ENCODE measurements around the gene TTC22. TPM values are rescaled to one million over a fixed set of nuclear protein-coding genes. Genes with fewer than 3 reads are reported as not detected.

The TTC22 gene
- polyA plus RNA-seq, 1 experiment, result not detected

DNA sequence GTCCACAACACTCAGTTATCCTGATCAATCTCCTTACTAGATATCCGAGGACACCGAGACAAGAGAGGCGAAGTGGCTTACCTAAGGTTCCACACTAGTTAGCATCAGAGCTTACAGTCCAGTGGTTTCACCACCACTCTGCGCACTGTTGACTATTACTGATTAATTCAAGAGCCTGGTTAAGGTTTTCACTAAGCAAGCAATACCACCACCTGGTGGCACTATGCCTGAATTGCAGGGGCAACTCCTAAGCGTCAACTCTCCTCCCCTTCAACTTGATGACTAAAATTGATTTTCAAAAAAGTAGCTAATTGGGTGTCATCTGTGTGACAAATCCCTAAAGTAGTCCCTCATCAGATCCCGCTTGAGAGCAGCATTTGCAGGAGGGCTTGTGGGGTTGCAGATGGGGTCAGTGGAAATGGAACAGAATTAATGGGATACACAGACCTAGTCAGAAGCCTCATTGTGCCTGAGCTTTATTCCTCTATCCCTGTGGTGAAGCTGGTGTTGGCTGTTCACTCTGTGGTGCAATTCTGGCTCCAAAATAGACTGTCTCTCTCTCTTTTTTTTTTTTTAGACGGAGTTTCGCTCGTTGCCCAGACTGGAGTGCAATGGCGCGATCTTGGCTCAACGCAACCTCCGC, 9.1 kb downstream of the TTC22 start:
- CTCF ChIA-PET, result interaction anchor here (0.8 to 1.9 kb wide), 3 partner anchors 10 to 18 kb away, joined by 3 to 6 read pairs (median 6); no protein-coding TSS in a partner anchor
- H3K36me3 ChIP-seq (ENCODE audit: control insufficient read depth, insufficient read depth, low read length), result no peaks in the 10 kb centered on the region
- H3K4me3 ChIP-seq (ENCODE audit: low read depth, low read length), result no peak overlapping the region
- no peak for DNase-seq (ENCODE audit: low read depth)
- POLR2A ChIA-PET, result no interaction called here
- peaks cover 3% of the 10 kb centered on the region for H3K27me3 ChIP-seq (ENCODE audit: control insufficient read depth, insufficient read depth, low read length)
- TF ChIP-seq, protein P1, sequence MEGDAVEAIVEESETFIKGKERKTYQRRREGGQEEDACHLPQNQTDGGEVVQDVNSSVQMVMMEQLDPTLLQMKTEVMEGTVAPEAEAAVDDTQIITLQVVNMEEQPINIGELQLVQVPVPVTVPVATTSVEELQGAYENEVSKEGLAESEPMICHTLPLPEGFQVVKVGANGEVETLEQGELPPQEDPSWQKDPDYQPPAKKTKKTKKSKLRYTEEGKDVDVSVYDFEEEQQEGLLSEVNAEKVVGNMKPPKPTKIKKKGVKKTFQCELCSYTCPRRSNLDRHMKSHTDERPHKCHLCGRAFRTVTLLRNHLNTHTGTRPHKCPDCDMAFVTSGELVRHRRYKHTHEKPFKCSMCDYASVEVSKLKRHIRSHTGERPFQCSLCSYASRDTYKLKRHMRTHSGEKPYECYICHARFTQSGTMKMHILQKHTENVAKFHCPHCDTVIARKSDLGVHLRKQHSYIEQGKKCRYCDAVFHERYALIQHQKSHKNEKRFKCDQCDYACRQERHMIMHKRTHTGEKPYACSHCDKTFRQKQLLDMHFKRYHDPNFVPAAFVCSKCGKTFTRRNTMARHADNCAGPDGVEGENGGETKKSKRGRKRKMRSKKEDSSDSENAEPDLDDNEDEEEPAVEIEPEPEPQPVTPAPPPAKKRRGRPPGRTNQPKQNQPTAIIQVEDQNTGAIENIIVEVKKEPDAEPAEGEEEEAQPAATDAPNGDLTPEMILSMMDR (IDR thresholded peaks at IDR 0.05; ENCODE audit: insufficient read depth, low read depth, low read length), result peak; percentile 59

DNA sequence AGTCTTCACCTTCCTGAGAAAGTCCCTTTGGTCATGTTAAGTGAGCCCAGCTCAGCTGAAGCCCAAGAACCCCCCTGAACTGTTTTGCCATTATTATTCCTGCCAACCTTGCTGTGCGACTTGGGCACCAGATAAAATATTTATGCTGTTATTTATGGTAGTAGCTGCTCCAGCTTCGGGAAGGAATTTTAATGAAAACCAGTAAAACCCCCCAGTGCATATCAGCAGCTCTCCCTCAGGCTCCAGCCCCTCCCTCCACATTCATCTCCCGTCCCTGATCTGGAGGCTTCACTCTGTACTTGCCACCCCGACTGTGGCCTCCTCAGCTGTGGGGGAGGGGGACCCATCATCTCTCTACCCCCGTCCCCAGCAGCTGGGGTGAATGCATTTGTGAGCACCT, 12.7 kb downstream of the TTC22 start:
- POLR2A ChIA-PET, result no interaction called here

DNA sequence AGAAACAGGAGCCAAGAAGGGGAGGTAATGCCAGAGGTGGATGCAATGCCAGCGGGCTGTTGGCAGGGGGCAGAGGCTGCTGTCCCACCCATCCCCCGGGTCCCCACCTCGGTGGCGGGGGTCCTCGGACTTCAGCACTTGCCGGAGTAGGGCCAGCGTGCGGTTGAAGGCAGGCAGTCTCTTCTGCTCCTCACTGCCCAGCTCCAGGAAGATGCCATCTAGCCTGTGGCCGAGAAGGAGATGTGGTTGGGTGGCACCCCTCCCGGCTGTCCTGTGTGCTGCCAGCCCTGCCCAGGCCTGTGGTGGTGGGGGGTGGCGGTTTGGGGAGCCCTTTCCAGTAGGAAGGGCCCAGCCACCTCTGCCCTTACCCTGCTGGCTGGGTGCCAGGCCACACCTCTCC, 13.5 kb downstream of the TTC22 start:
- CTCF ChIA-PET, result no interaction called here
- TF ChIP-seq, protein P1 (IDR thresholded peaks at IDR 0.05; ENCODE audit: insufficient read depth, low read depth, low read length), result no peak
- Histone ChIP-seq H3K27me3 (ENCODE audit: control insufficient read depth, insufficient read depth, low read length) (peaks cover 11% of the 10 kb centered on the region), H3K36me3 (ENCODE audit: control insufficient read depth, insufficient read depth, low read length) (no peaks in the 10 kb centered on the region), H3K4me3 (ENCODE audit: low read depth, low read length) (no peak overlapping the region)
- DNase-seq (ENCODE audit: low read depth), result no peak
- POLR2A ChIA-PET, result no interaction called here

More for the DNA sequence above, 12.7 kb downstream of the TTC22 start:
- Histone ChIP-seq H3K4me3 (ENCODE audit: low read depth, low read length) (no peak overlapping the region), H3K27me3 (ENCODE audit: control insufficient read depth, insufficient read depth, low read length) (peaks cover 8% of the 10 kb centered on the region), H3K36me3 (ENCODE audit: control insufficient read depth, insufficient read depth, low read length) (no peaks in the 10 kb centered on the region)
- TF ChIP-seq, protein P1 (IDR thresholded peaks at IDR 0.05; ENCODE audit: insufficient read depth, low read depth, low read length), result no peak
- CTCF ChIA-PET, result no interaction called here
- DNase-seq (ENCODE audit: low read depth), result no peak

DNA sequence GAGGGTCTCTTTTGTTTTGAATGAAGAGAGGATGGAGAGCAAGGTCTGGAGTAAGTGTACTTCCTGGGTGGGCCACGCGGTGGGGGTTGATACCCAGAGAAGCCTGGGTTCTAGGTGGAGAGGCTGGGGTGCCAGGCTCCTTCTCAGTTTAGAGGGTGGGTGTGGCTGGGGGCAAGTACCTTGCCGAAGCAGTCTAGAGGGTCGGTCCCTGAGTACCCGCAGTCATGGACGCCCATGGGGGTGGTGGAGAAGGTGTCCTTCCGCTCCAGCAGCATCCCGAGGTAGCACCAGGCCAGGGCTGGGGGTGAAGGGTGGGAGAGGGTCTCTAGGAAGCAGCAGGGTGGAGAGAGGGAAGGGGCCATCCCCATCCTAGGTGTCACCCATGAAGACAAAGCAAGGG, 14.3 kb downstream of the TTC22 start:
- peaks cover 11% of the 10 kb centered on the region for H3K27me3 ChIP-seq (ENCODE audit: control insufficient read depth, insufficient read depth, low read length)
- POLR2A ChIA-PET, result no interaction called here
- no peak overlapping the region for H3K4me3 ChIP-seq (ENCODE audit: low read depth, low read length)
- TF ChIP-seq, protein P1 (IDR thresholded peaks at IDR 0.05; ENCODE audit: insufficient read depth, low read depth, low read length), result no peak
- CTCF ChIA-PET, result no interaction called here
- H3K36me3 ChIP-seq (ENCODE audit: control insufficient read depth, insufficient read depth, low read length), result no peaks in the 10 kb centered on the region
- no peak for DNase-seq (ENCODE audit: low read depth)

DNA sequence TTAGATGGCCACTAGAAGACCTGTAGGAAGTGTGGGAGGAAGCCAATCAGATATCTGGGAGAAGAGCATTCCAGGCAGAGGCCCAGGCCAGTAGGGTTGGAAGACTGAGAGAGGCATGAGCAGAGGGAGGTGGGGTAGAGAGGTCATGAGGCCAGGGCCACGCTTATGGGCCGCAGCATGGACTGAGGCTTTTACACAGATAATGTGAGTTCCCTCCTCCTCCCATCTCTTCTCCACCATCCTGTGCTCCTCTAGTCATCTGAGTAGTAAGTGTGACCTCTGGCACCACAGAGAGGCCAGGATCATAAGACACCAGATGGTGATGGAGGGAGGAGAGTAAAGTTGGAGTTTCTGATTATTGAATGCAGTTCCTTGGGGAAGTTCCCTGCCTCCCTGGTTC, 17.1 kb downstream of the TTC22 start:
- Histone ChIP-seq H3K4me3 (ENCODE audit: low read depth, low read length) (no peak overlapping the region), H3K36me3 (ENCODE audit: control insufficient read depth, insufficient read depth, low read length) (no peaks in the 10 kb centered on the region), H3K27me3 (ENCODE audit: control insufficient read depth, insufficient read depth, low read length) (peaks cover 23% of the 10 kb centered on the region)
- DNase-seq (ENCODE audit: low read depth), result no peak
- TF ChIP-seq, protein P1 (IDR thresholded peaks at IDR 0.05; ENCODE audit: insufficient read depth, low read depth, low read length), result no peak
- POLR2A ChIA-PET, result no interaction called here
- CTCF ChIA-PET, result no interaction called here

All from BJ (cell line).